Stimulated activated naive CD8-positive, alpha-beta T cell treated with anti-CD3 and anti-CD28 coated beads, Interleukin-15, amount 100 ng/mL, for 72 hours (primary cell): ENCODE measurements around the gene SEC16A.
A peak's percentile ranks its signal among the peaks of the same experiment; 100 is the strongest.
"Not testable (repeated sequence)": the region's sequence is repeated elsewhere in the genome, so short reads cannot be mapped to it uniquely, and the experiment has no call there.

Source experiments
- ATAC-seq: fragments of 150-1000 bp; cut with Tn5 transposase; 2 replicates; pipeline ENCODE4 v1.10.0; 2021; ENCODE audit warnings: mild to moderate bottlenecking, moderate library complexity
- DNase-seq, 2 donors: peaks; one replicate each; pipeline ENCODE4 v3.0.0; 2021 to 2022
- H3K27ac Mint-ChIP-seq, 2 donors: one replicate each; pipeline ENCODE4 v1.8.0; 2022; ENCODE audit warnings: mild to moderate bottlenecking in 2 of 2, mixed read lengths in 2 of 2, moderate library complexity in 2 of 2
- H3K27me3 Mint-ChIP-seq: one replicate; pipeline ENCODE4 v1.8.0; 2022; ENCODE audit warnings: mixed read lengths
- H3K4me1 Mint-ChIP-seq: one replicate; pipeline ENCODE4 v1.8.0; 2022; ENCODE audit warnings: mild to moderate bottlenecking, mixed read lengths
- H3K4me3 Mint-ChIP-seq, 2 donors: one replicate each; pipeline ENCODE4 v1.8.0; 2022; ENCODE audit warnings: mild to moderate bottlenecking in 2 of 2, mixed read lengths in 2 of 2, moderate library complexity in 1 of 2
- H3K9me3 Mint-ChIP-seq, 2 donors: one replicate each; pipeline ENCODE4 v1.8.0; 2022; ENCODE audit warnings: mixed read lengths in 2 of 2

SEC16A gene

DNA sequence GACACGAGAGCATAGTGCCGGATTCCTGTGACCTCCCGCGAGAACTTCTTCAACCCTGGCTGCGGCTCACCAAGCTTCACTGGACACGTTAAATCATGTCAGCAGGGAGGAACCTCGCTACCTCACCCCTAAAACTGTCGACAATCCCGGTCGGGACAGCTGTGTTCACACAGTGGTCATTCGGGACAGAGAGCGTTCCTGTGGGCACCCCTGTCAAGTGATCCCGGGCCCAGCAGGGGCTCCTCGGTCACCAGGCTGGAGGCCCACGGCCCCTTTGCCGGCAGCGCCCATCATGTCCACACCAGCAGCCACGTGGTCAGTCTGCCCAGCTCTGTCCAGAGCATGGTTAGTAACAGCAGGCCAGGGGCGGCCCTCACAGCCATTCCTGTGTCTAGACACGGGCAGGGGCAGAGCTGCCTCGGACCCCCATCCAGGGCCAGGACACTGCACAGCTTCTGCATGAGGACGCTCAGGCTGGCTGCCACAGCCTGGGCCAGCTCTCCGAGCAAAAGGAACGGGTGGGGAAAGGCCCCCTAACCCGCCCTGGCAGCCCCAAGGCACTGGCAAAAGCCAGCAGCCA is 46.7 kb downstream of the SEC16A start:
- ATAC-seq, result no peak
- H3K27ac Mint-ChIP-seq, result no peak overlapping the region
- H3K4me3 Mint-ChIP-seq, result peak overlapping the region in 1 of 2 donors; percentile 3
- H3K9me3 Mint-ChIP-seq, result no peaks in the 10 kb centered on the region
- H3K27me3 Mint-ChIP-seq, result no peaks in the 10 kb centered on the region
- peaks cover 29% of the 10 kb centered on the region for H3K4me1 Mint-ChIP-seq
- DNase-seq, result no peak

DNA sequence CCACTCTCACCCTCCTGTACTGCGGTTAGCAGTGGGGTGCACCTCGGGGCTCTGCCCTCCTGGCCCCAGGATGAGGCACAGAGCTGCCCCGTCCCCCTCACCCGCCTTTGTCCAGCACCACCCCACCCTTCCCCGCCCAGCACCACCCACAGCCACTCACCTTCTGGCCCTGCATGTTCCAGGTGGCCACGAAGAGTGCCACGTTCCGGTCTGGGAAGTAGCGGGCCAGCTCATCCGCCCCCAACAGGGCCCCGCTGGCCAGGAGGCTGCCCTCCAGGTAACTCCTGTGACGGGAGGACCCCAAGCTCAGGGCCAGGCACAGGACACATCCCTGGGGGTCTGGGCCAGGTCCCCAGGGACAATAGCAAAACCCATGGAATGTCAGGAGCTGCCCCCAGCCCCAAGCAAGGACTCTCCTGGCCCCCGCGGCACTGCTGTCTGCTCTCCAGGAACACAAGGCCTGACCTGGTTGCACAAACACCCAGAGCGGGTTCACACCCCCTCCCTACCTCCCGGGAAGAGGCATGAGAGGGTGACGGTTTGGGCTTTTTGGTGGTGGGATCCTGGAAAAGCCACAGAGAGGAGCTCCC is 48.2 kb downstream of the SEC16A start:
- no peak for DNase-seq
- H3K27ac Mint-ChIP-seq, result no peak overlapping the region
- H3K27me3 Mint-ChIP-seq, result no peaks in the 10 kb centered on the region
- peaks cover 29% of the 10 kb centered on the region for H3K4me1 Mint-ChIP-seq
- no peaks in the 10 kb centered on the region for H3K9me3 Mint-ChIP-seq
- ATAC-seq, result no peak
- H3K4me3 Mint-ChIP-seq, result no peak overlapping the region

DNA sequence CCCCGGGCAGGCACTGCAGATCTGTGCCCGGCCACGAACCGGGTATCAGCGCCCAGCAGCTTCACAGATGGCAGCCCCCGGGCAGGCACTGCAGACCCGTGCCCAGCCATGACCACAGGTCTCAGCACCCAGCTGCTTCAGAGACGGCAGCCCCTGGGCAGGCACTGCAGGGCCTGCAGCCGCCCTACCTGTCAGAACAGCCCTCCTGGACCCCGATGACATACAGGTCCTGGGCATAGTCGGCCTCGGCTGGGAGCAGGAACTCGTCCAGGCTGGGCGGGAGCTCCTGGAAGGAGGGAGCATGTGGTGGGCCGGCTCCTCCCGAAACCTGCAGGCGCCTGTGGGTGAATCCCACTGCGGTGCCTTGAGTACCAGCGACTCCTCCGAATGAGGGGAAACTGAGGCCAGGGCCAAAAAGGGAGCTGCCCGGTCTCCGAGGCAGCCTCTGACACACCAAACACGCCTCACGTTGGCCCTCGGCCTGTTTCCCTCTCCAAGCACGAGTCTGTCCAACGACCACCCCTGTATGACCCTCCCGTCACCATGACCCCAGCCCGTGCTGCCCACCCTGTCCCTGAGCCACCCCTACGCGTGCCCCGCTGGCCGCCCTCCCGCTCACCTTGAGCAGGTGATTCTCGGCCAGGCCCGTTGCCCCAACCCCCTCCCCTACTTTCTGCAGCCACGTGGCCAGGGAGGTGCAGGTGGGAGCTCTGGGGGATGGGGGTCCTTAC is 48.8 kb downstream of the SEC16A start:
- peaks cover 29% of the 10 kb centered on the region for H3K4me1 Mint-ChIP-seq

DNA sequence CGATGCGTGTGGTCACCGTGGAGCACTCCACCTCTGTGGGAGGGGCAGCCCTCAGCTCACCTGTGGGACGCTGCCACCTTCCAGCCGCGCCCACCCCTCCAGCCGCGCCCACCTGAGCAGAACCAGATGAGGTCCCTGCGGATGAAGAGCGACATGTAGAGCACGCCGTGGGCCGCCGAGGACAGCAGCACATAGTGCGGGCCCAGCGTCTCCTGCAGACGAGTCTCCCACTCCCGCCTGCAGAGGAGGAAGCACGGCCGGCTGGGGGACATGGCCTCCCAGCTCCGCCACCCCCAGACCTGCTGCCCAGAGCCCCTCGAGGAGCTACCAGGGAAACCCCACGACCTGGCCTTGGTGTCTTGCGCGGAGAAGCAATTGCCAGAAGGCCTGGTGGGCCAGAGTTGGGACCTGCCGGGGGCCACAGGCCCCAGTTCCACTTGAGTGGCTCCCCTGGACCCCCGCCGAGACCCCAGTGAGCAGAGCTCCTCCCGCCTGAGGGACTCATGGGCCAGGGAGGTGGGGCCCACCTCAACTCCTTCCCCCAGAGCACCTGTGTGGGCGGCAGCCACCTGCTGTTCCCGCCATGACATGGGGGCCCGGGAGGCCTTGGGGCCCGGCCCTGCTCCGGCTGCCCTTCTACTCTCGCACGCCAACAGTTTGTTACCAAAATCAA is 49.7 kb downstream of the SEC16A start:
- Mint-ChIP-seq H3K27ac (no peak overlapping the region), H3K4me3 (no peak overlapping the region), H3K4me1 (peaks cover 26% of the 10 kb centered on the region), H3K9me3 (no peaks in the 10 kb centered on the region), H3K27me3 (no peaks in the 10 kb centered on the region)
- ATAC-seq, result no peak
- DNase-seq, result no peak

More for the DNA sequence above, 48.8 kb downstream of the SEC16A start:
- H3K27me3 Mint-ChIP-seq, result no peaks in the 10 kb centered on the region
- H3K27ac Mint-ChIP-seq, result peak overlapping the region in 1 of 2 donors; percentile 59
- no peak for DNase-seq
- ATAC-seq, result no peak
- no peaks in the 10 kb centered on the region for H3K9me3 Mint-ChIP-seq
- no peak overlapping the region for H3K4me3 Mint-ChIP-seq

- peaks cover 20% of the 10 kb centered on the region for H3K4me1 Mint-ChIP-seq
These were observed 50.2 kb downstream of the SEC16A start for GRCh38 chr9:136432591-136432990.

DNA sequence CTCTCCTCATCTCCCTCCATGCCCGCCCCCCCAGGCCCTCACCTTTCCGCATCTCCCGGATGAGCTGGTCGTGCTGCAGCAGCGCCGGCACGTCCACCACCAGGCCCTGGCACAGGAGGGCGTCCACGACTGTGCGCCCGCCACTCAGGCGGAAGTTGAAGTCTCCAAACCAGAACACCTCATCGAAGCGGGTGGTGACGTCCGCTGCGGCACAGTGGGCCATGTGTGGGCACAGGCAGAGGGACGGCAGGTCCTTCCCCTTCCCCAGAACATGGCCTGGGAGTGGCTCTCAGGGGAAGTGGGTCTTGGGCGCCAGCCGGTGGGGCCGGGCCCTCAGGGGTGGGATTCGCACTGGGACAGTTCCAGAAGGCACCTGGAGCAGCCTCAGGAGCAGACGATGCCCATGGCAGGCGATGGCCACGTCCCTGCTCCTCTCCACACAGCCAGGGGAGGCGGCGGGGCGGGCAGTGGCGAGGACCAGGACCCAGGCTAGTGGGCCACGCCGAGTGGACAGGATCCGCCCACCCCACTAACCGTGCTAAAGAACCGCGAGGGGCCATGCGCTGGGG is 51.0 kb downstream of the SEC16A start:
- H3K27me3 Mint-ChIP-seq, result no peaks in the 10 kb centered on the region
- H3K9me3 Mint-ChIP-seq, result no peaks in the 10 kb centered on the region
- DNase-seq (no peak), ATAC-seq (no peak)
- H3K4me3 Mint-ChIP-seq, result no peak overlapping the region
- H3K27ac Mint-ChIP-seq, result no peak overlapping the region
- peaks cover 13% of the 10 kb centered on the region for H3K4me1 Mint-ChIP-seq

More at GRCh38 chr9:136432591-136432990, 50.2 kb downstream of the SEC16A start:
- DNase-seq (no peak), ATAC-seq (no peak)
- Mint-ChIP-seq H3K4me3 (no peak overlapping the region), H3K27me3 (no peaks in the 10 kb centered on the region), H3K9me3 (no peaks in the 10 kb centered on the region), H3K27ac (peak overlapping the region in 1 of 2 donors; percentile 93)

DNA sequence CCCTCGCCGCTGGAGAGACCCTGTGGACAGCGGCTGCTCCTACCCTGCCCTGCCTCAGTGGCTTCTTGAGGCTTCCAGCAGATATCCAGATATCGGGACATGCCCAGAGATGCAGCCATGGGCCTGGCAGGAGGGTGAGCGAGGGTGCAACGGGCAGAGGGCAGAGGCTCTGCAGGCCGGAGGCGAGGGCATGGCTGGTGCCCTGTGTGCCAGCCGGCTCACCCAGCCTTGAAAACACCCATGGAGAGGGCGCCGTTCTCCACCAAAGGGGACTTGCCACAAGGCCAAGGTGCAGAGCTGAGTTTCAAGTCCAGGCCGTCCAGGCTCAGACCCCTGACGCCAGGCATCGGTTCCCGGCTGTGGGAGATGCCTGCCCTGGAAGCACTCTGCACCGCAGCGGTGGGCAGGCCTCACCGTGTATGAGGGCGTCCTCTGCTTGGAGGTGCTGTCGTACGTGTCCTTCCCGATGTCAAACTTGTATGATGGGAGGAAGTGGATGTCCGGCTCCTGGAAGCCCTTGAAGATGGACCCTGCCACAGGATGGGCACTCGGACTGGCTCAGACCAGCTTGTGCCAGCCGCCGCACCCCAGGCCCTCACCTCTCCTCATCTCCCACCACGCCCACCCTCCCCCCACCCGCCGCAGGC is 52.1 kb downstream of the SEC16A start:
- peaks cover 2% of the 10 kb centered on the region for H3K4me1 Mint-ChIP-seq

DNA sequence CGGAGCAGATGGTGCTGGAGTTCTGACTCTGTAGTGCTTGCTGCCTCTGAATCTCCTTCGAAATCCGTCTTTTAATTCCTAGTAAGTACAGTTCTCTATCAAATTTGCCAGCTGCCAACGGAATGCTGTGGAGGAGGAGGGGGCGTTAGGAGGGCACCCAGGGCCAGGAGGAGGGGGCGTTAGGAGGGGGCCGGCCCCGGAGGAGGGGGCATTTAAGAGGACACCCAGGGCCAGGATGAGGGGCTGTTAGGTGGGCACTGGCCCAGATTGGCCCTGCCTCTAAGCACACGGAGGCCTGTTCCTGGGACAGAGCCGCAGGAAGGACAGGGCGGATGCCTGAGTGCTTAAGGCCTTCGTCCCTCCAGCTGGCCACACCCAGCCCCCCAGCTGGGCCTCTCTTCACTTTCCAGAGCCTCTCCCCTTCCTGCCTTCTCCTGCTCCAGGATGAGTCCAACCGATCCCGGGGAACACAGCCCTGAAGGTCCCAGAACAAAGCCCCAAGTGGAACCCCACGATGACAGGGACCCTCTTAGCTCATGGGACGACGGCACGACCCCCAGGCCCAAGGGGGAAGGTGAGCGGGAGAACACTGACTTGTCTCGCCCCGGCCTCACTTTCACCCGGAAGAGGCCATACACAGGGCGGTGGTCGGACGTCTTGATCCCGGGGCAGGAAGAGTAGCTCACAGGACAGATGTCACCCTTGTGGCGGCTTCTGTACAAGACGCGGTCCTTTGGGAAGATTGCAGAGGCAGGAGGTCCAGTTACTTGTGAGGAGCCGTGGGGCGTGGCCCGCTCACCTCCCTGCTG is 53.0 kb downstream of the SEC16A start:
- Mint-ChIP-seq H3K4me3 (no peak overlapping the region), H3K27me3 (no peaks in the 10 kb centered on the region), H3K27ac (no peak overlapping the region), H3K9me3 (no peaks in the 10 kb centered on the region), H3K4me1 (peaks cover 6% of the 10 kb centered on the region)
- DNase-seq (no peak), ATAC-seq (no peak)

More for the DNA sequence above, 52.1 kb downstream of the SEC16A start:
- no peak overlapping the region for H3K27ac Mint-ChIP-seq
- H3K27me3 Mint-ChIP-seq, result no peaks in the 10 kb centered on the region
- no peak overlapping the region for H3K4me3 Mint-ChIP-seq
- ATAC-seq (no peak), DNase-seq (no peak)
- H3K9me3 Mint-ChIP-seq, result no peaks in the 10 kb centered on the region

GRCh38 chr9:136429075-136429628 is 53.7 kb downstream of the SEC16A start:
- Mint-ChIP-seq H3K27me3 (no peaks in the 10 kb centered on the region), H3K4me1 (peaks cover 6% of the 10 kb centered on the region), H3K4me3 (no peak overlapping the region), H3K27ac (no peak overlapping the region), H3K9me3 (no peaks in the 10 kb centered on the region)
- no peak for ATAC-seq
- DNase-seq, result no peak

DNA sequence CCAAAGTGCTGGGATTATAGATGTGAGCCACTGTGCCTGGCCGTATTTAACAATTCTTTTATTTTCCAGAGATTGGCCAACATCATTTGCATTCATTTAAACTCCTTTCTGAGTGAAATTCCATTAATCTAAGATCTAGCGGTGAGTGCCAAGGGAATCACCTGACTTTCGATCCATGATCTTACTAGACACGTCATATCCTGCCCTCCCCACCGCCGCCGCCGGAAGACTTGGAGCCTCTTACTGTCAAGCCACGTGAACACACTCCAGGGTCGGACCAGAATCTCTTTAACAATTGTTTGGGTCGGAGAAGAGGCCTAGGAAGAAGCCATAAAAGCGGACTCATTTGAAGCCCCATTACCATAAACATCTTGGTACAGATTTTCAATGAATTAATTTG is 56.1 kb downstream of the SEC16A start:
- Mint-ChIP-seq H3K27ac (no peak overlapping the region), H3K9me3 (no peaks in the 10 kb centered on the region), H3K4me1 (peaks cover 6% of the 10 kb centered on the region), H3K4me3 (no peak overlapping the region), H3K27me3 (no peaks in the 10 kb centered on the region)
- no peak for DNase-seq
- ATAC-seq, result no peak

- ATAC-seq, DNase-seq, H3K4me3 Mint-ChIP-seq, H3K9me3 Mint-ChIP-seq, H3K4me1 Mint-ChIP-seq, H3K27me3 Mint-ChIP-seq: not testable (repeated sequence)
- H3K27ac Mint-ChIP-seq, result peak overlapping the region in 1 of 2 donors; percentile 56
These were observed 57.5 kb downstream of the SEC16A start for GRCh38 chr9:136425367-136425766.

GRCh38 chr9:136424750-136425362 is 58.0 kb downstream of the SEC16A start:
- DNase-seq, result no peak
- no peak for ATAC-seq
- H3K4me3 Mint-ChIP-seq, result no peak overlapping the region
- peaks cover 6% of the 10 kb centered on the region for H3K4me1 Mint-ChIP-seq
- peak overlapping the region in 1 of 2 donors; percentile 56 for H3K27ac Mint-ChIP-seq
- no peaks in the 10 kb centered on the region for H3K27me3 Mint-ChIP-seq
- H3K9me3 Mint-ChIP-seq, result no peaks in the 10 kb centered on the region

- peaks cover 6% of the 10 kb centered on the region for H3K4me1 Mint-ChIP-seq
- H3K9me3 Mint-ChIP-seq, result no peaks in the 10 kb centered on the region
- peak overlapping the region in 1 of 2 donors; percentile 83 for H3K27ac Mint-ChIP-seq
- DNase-seq, result no peak
- H3K4me3 Mint-ChIP-seq, result no peak overlapping the region
- no peaks in the 10 kb centered on the region for H3K27me3 Mint-ChIP-seq
- no peak for ATAC-seq
These were observed 59.3 kb downstream of the SEC16A start for GRCh38 chr9:136423432-136424146.
